HG02870 (cell line): ENCODE results near the gene FN3K.
"Not testable (repeated sequence)": the region's sequence is repeated elsewhere in the genome, so short reads cannot be mapped to it uniquely, and the experiment has no call there.

ENCODE experiments used
- ATAC-seq: cut with Tn5 transposase; IDR thresholded peaks from one replicate; pipeline ENCODE4 v1.9.1; 2021; ENCODE audit warnings: mild to moderate bottlenecking, moderate library complexity; ENCODE audit not compliant: unreplicated experiment

Gene FN3K

GRCh38 chr17:82772026-82772425, 36.6 kb downstream of the FN3K start:
- ATAC-seq, result no peak

DNA sequence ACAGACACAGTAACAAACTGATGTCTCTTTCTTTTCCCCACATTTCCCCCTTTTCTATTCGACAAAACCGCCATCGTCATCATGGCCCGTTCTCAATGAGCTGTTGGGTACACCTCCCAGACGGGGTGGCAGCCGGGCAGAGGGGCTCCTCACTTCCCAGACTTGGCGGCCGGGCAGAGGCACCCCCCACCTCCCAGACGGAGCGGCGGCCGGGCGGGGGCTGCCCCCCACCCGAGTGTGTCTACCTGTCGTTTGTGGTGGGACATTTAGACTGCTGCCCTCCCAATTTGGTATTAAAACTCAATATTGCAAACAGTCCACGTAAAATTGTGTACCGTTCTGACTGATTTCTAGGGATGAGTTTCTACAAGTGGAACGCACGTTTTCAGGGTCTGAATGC, 39.0 kb downstream of the FN3K start:
- ATAC-seq, result not testable (repeated sequence)

DNA sequence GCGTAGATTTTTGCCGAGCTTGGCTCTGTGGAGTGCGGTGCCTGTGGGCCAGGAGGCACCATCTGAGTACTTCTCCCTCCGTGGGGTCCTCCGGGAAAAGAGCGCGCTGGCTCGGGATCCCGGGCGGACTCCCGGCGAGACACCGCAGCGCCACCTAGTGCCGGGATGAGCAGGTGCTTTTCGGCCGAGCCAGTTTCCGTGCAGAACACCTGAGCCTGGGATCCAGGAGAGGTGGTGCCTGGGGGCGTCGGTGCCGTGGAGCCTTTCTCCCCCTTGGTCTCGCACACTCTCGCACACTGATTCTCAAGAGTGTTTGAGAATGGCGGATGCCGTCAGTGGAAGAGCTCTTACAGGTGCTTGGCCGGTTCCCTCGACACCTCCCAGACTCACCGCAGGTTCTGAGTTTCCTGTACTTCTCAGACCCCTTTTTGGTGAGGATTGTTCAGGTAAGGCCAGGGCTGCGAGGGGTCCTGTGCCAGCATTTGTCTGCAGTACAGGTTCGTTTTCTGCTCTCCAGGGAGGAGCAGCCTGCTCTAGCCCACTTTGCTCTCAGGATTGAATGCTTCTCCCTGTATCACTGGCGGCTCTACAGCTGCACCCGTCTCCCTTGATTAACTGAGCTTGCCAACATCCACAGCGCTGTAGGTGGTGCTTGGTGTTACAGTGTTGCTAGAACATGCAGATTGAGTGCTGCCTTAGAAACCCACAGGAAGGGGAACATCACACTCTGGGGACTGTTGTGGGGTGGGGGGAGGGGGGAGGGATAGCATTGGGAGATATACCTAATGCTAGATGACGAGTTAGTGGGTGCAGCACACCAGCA, 39.8 kb downstream of the FN3K start:
- ATAC-seq, result no peak

DNA sequence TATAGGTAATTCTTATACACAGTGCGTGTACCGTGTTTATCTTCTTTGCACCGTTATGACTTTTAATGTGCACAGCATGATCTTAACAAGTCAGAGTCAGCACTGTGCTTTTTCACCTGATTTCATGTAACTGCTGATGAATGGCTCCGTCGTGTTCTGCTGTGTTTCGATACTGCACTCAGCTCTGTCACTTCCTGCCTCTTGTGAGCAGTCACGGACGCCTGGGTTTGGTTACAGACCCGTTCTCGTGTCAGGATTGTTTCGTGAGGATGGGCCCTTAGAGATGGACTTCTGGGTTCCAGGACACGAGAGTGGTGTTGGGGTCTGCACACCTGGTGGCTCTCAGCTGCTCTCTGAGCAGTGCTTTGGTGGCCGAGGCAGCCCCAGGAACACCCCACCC, 41.0 kb downstream of the FN3K start:
- ATAC-seq, result no peak

- ATAC-seq, result not testable (repeated sequence)
Observed at GRCh38 chr17:82777778-82778375, 42.5 kb downstream of the FN3K start.

DNA sequence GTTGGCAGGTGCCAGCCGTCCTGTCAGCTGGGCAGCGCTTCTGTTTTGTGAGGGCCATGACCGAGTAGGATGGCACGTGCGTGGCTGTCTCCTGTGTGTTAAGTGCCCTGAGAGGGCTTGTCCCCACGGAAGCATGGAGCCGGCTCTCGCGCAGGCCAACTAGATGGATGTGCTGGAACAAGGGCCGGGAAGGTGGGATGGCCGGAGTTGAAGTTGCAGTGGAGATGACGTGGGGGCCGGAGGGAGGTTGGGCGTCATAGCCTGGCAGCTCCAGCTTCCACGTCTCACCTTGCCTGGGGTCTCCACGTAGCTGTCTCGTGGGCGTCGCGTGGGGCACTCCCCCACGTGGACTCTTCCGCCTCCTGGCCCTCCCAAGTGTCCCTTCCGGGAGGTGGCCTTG, 44.1 kb downstream of the FN3K start:
- ATAC-seq, result no peak

DNA sequence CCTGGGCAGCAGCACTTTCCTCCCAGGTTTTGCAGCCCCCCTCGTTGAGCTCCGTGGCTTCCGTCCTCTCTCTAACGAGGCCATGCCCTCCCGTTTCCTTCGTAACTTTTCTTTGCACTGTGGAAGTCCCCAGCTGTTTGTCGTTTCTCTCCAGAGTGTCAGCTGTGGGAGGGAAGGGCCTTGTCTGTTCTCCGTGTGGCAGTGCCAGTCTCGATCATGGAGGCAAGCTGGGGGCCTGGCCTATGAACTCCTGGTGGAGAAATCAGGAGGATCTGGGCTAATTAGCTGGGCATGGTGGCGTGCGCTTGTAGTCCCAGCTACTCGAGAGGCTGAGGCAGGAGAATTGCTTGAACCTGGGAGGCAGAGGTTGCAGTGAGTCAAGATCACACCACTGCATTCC, 44.8 kb downstream of the FN3K start:
- ATAC-seq, result no peak

DNA sequence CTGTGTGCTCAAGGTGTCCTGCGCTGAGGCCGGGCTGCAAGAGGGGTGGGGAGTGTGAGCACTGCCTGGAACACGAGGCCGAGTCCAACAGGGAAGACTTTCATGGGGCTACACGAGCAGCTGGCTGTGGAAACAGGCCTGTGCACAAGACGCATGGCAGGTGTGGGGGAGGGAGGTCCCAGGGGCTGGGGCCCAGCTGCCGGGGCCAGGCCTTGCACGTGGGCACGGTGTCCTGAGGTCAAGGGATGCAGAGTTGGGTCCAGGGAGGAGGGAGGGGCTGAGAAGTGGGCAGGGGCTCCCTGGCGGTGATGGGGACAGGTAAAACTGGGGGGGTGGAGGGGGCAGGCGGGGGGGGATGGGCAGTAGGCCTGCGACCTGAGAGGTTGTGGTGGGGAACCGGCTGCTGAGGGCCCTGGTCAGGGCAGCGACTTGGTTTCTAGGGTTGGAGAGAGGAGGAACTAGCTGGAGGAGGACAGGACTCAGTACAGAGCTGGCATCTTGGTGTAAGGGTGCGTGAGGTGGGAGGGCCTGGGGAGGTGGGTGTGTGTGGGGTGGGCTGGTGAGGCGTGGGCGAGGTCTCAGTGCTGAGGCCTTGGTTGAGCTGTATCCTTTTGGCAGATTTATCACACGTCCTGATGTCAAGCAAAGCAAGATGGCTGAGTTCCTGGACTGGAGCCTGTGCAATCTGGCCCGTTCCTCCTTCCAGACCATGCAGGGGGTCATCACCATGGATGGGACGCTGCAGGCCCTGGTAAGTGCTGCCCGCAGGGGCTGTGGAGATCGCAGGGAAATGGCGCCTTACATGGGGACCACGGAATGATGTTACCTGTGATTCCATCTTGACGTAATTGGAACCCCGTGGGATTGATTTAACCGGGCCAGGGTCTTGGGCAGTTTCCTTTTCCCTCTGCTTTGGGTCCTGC, 45.8 kb downstream of the FN3K start:
- ATAC-seq, result no peak

DNA sequence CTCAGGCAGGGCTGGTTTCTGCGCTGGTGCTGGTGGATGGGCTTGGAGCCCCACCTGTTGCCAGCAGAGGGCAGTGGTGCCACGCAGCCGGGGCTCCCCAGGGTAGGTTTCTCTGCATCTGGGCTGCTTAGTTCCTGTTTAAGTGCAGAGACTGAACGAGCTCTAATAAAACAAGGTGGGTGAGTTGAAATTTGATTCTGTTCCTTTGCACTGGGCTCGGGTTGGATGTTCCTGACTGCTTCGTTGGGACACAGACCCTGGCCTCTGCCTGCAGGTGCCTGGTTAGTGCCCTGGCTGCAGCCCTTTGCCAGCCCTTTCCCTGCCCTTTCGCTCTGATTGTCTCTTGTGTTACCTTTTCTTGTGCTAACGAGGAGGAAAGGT, 46.5 kb downstream of the FN3K start:
- ATAC-seq, result no peak

DNA sequence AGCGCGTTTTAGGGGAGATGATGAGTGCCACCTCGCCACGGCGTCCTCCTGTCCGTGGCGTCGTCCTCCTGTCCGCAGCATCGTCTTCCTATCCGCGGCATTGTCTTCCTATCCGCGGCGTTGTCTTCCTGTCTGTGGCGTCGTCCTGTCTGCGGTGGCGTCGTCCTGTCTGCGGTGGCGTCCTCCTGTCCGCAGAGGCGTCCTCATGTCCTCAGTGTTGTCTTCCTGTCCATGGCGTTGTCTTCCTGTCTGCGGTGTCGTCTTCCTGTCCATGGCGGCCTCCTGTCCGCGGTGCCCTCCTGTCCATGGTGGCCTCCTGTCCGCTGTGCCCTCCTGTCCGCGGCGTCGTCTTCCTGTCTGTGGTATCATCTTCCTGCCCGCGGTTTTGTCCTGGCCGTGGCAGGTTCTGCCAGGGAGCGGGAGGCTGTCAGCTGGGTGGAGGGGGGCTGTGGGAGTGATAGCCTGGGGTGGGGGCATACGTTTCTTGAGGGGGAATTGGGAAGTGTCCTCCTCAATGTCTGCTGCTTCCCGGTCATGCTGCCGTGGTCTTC, 47.3 kb downstream of the FN3K start:
- no peak for ATAC-seq

- no peak for ATAC-seq
Observed at GRCh38 chr17:82783498-82783897, 48.1 kb downstream of the FN3K start.

- ATAC-seq, result not testable (repeated sequence)
Observed at GRCh38 chr17:82785581-82785980, 50.2 kb downstream of the FN3K start.

DNA sequence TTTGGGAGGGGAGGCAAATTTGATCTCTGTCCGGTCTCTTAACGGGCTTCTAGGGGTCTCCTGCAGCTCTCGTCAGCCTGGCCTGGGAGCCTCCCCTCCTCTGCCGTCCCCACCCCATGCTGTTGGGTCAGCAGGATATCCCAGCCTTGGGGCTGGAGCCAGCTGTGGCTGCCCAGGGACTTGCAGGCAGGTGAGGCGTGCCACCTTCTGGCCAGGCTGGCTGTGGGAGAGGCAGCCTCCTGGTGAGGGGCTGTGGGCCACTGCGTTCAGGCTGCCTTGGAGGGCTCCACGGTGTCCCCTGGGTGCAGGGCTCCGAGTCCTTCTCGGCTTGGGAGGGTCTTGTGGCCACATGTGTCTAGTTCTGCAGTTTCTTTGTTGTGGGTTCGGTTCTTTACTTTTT, 51.0 kb downstream of the FN3K start:
- no peak for ATAC-seq

DNA sequence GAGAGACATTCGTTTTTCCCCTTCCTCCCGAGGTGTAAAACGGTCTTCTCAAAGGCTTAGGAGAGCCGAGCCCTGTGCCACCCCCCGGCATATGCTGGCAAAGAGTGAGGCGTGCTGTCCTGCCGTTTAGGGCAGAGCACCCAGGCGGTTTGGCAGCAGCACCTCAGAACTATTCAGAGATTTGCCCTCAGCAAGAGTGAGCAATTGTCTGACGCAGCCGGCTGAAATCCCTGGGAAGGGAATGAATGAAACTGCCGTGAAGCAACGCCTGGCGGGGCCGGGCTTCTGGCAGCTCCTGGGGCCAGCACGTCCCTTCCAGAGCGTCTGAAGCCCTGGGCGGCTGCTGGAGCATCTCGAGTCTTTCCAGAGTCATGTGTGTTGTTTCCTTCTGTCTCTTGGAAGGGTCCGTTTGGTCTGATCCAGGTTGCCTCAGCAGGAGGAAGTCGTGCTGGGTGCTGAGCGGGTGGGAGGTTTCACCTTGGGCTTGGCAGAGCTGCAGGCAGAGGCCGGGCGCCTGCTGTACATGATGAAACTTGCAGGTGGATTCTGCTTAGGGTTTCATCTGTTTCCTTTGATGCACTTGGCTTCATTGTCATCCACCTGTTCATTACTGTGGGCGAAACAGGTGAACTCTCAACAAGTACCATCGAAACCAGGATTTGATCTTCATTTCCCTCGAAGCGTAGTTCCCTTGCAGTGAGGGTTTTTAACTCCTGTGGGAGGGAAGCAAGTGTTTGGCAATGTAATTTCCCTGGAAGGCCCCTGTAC, 51.9 kb downstream of the FN3K start:
- no peak for ATAC-seq

DNA sequence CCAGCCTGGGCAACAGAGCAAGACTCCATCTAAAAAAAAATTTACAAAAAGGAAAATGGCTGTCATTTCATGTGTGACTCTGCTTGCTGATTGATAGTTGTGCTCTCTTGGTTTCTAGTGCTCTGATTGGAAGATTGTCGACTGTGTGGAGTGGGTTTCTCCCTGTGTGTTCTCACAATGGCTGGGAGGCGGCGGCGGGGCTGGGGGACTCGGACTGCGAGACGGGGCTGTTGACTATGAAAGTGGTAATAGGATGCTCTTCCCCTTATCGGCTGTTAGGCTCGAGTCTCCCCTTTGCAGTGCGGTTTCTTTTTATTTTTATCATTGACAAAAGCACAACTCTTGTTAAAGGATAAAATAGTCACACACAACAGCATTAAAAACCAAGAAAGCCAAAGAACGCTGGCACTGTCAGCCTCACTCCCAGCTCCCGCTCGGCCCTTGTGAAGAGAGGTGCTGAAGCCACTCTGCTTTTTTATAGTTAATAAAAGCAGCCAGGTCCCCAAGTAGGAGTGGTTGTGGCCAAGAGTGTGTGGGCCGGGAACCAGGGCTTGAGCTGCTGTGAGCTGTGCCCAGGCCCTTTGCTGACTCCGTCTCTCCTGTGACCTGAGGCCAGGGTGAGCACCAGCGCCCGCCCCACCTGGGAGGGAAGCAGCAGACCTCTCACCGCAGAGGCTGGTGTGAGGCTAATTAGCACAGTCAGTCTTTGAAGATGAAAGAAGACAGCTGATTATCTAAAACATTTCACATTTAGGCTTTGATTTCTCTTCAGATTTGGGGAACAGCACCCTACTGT, 53.0 kb downstream of the FN3K start:
- no peak for ATAC-seq

DNA sequence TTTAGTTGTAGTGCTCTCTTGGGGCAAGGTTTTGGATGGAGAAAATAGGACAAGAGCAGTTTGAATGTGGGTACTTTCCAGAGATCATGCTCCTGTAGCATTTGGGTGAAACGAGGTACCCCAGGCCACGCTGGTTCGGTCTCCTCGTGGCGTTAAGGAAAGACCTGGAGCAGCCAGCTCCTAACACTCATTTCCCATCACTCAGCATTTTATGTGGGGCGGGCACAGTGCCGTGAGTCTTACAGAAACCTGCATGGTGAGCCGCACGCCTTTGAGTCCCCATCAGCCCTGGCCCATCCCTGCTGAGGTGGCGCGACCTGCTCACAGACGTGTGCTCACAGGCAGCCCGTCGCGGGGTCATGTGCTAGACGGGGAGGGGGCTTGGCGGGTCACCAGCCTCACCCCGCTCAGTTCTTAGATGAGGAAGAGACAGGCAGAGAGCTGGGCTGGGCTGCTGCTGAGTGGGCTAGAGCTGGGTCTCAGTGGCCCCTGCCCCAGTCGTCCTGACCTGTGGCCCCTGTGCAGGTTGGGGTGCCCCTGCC, 53.7 kb downstream of the FN3K start:
- ATAC-seq, result no peak

DNA sequence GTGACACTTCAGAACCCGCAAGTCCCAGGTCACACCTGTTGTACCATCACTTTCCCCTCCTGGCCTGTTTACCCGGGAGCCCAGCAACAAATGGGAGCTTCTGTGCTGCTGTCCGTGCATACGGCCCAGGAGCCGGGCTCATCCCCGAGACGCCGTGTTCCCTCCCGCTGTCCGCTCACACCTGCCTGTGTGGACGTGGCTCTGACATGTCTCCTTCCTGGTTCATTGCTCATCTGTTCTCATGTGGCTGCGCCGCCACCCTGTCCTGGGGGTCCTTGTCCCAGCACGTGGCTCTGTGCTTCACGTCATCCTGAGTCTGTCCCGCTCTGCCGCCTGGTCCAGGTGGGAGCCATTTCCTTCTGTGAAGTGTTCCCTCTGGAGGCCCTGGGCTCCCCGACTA, 54.4 kb downstream of the FN3K start:
- no peak for ATAC-seq

DNA sequence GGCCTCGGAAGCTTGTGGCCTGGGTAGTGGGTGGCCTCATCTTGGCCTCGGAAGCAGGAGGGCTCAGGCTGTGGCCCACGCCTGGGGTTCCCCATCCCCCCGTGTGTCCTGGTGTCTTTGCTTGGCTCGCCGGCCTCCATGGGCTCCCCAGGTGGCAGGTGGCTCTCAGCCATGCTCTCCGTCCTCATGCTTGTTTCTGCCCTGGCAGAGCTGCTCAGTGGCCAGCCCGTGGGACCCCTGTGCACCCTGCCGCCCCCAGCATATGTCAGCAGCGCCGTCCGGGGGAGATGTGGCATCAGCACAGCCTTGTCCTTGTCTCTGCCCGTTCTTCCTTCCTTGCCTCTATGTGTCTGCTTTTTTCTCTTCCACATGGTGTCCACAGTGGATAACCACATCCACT, 55.0 kb downstream of the FN3K start:
- ATAC-seq, result no peak

- ATAC-seq, result no peak
Observed at GRCh38 chr17:82791532-82791931, 56.1 kb downstream of the FN3K start.
